ENCODE data around the gene VANGL2. TPM values are rescaled to one million over a fixed set of nuclear protein-coding genes. Genes with fewer than 3 reads are reported as not detected.
A peak's percentile ranks its signal among the peaks of the same experiment; 100 is the strongest.

VANGL2 gene
- total and polyA plus RNA-seq, 2 of the 8 experiments (the other 6 are each of a cell fraction or from before 2014, with no cell fraction given), result 62.5 to 118 TPM

DNA sequence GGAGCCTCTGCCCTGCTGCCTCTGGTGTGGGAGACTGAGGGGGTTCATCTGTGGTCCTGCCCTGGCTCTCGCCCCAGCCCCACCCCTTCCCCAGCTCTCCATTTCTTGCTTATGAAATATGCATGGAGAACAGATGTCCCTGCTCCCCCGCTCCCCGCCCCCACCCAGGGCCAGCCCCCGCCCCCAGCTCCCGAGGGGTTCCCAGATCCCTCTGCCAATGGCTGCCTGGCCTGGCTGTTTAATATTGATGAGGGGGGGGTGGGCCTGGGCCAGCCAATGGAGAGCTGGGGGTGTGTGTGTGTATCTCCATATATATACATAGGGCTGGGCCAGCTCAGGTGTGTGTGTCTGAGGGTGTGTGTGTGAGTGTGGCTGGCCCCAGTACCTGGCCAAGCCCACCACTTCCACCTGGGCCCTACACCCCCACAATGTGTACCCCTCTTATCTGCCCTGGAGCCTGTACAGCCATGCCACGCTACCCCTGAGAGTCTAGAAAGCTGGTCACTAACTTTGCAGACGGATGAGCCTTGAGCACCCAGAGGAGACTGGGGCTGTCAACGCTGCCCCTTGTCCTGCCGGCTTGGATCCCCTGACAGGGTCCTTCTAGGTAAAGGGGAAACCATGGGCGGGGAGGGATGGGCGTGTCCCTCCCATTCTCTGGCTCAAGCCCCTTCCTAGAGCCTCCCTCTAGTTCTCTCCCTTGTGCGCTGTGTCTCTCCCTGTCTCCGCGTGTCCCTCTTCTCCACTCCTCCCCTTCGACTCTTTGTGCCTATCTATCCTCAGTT, 33.4 kb upstream of the VANGL2 start, which contains the start of gene NHLH1:
Gene NHLH1 (plus strand): TSS at position 341 of the 785 bp plus-strand sequence. CDS start 3,661 bp downstream, outside the sequence.
- peak within 1 kb of the TSS; percentile 52 for H4K91ac ChIP-seq (replicated peaks; ENCODE audit: insufficient read length, low read length)
- no peak for FAIRE-seq
- 0 out of 2 replicates have a peak within 1 kb of the TSS, but pooled peaks have one; percentile 2 for H2BK5ac ChIP-seq (ENCODE audit: low read depth, low read length)
- peak within 1 kb of the TSS; percentile 32 for H3K18ac ChIP-seq (ENCODE audit: extremely low read depth, low read length)
- H2AFZ ChIP-seq (ENCODE audit: low read length), result no peak within 1 kb of the TSS
- peak within 1 kb of the TSS; percentile 75; the same call in 1 of the 2 replicates for H2BK12ac ChIP-seq (ENCODE audit: low read depth, low read length)
- no peaks in the 10 kb centered on the region for H3K79me2 ChIP-seq (ENCODE audit: control insufficient read depth in 1 of 2, insufficient read depth in 2 of 2, low read length in 2 of 2)
- H3K56ac ChIP-seq (replicated peaks; ENCODE audit: insufficient read length, low read depth, low read length), result no peak within 1 kb of the TSS
- no peak within 1 kb of the TSS for H3K23ac ChIP-seq (ENCODE audit: insufficient read length)
- H3K9me3 ChIP-seq (ENCODE audit: insufficient read depth in 2 of 2, low read depth in 1 of 2, low read length in 1 of 2), result no peaks in the 10 kb centered on the region
- H2AK5ac ChIP-seq (ENCODE audit: low read depth, low read length), result peak within 1 kb of the TSS; percentile 88; the same call in 1 of the 2 replicates
- H3K27ac ChIP-seq (ENCODE audit: low read depth, low read length), result no peak within 1 kb of the TSS; the same call in 1 of the 2 replicates
- H3K23me2 ChIP-seq (ENCODE audit: low read depth, low read length), result 0 out of 2 replicates have a peak, but pooled peaks cover 1% of the 10 kb centered on the region
- no peak within 1 kb of the TSS for H3K4ac ChIP-seq (replicated peaks; ENCODE audit: insufficient read length, low read depth, low read length)
- H2BK15ac ChIP-seq (ENCODE audit: low read length), result peak within 1 kb of the TSS; percentile 98; the same call in 1 of the 2 replicates
- H4K20me1 ChIP-seq (replicated peaks in 1 of 2; ENCODE audit: control insufficient read depth in 1 of 2, insufficient read depth in 2 of 2, low read length in 2 of 2), result no peaks in the 10 kb centered on the region
- DNase-seq (ENCODE audit: low read depth in 1 of 2, low spot score in 2 of 2), result no peak
- peak within 1 kb of the TSS; percentile 86; the same call in 1 of the 2 replicates for H2BK20ac ChIP-seq (ENCODE audit: low read length)
- ChIA-PET CTCF (ENCODE audit: partially characterized antibody) (interaction anchor here (1.2 to 26.0 kb wide), 7 partner anchors 10 to 76 kb away, joined by 3 to 683 read pairs (median 5); no protein-coding TSS in a partner anchor), POLR2A (ENCODE audit: partially characterized antibody) (interaction anchor here (1.4 to 17.2 kb wide), 3 partner anchors 9 to 15 kb away, joined by 3 to 244 read pairs (median 95); no protein-coding TSS in a partner anchor)
- H3K9ac ChIP-seq (replicated peaks in 1 of 4; ENCODE audit: extremely low read depth in 1 of 4, low read depth in 3 of 4, low read length in 3 of 4), result 0 out of 7 replicates have a peak within 1 kb of the TSS, but pooled peaks of 1 of the 4 experiments have one; percentile 2
- H2BK120ac ChIP-seq (replicated peaks; ENCODE audit: low read depth, low read length), result no peak within 1 kb of the TSS
- H3K4me1 ChIP-seq (replicated peaks in 1 of 4; ENCODE audit: control insufficient read depth in 3 of 4, insufficient read depth in 4 of 4, low read length in 3 of 4), result peaks cover 0 to 8% (median 1%) of the 10 kb centered on the region in 4 experiments; a peak in 4 of 7 replicates
- WGBS, 2 experiments (ENCODE audit: extremely low coverage in 1 of 2, insufficient coverage in 1 of 2, insufficient read length in 1 of 2, insufficient replicate concordance in 2 of 2, low coverage in 1 of 2, low lambda C conversion rate in 2 of 2, missing lambda C conversion rate in 1 of 2), result 81% methylated on average over 11 of the region's 15 CpGs; no CpG with 5 or more reads in 1 of the 2 experiments
- TF ChIP-seq NRF1 (IDR thresholded peaks at IDR 0.05; ENCODE audit: low read depth, low read length) (no peak), EGR1 (IDR thresholded peaks at IDR 0.05; ENCODE audit: borderline replicate concordance, low read depth, low read length) (no peak), KDM4A (IDR thresholded peaks at IDR 0.05; ENCODE audit: low read depth, low read length, severe bottlenecking) (no peak), CREB1 (IDR thresholded peaks at IDR 0.05) (no peak)
- H3K36me3 ChIP-seq (ENCODE audit: control insufficient read depth in 2 of 4, insufficient read depth in 4 of 4, low read length in 3 of 4), result no peaks in the 10 kb centered on the region
- H4K5ac ChIP-seq (ENCODE audit: insufficient read length, low read depth, low read length), result no peak within 1 kb of the TSS
- no peaks in the 10 kb centered on the region for H3K79me1 ChIP-seq (ENCODE audit: low read depth, low read length)
- H4K8ac ChIP-seq (ENCODE audit: extremely low read depth, insufficient read depth, low read length), result no peak within 1 kb of the TSS; the same call in 1 of the 2 replicates
- no peak within 1 kb of the TSS for H3K14ac ChIP-seq (ENCODE audit: insufficient read length)
- H3K27me3 ChIP-seq (replicated peaks in 1 of 4; ENCODE audit: control insufficient read depth in 3 of 4, extremely low read depth in 1 of 4, insufficient read depth in 3 of 4, low read length in 3 of 4), result no peaks in the 10 kb centered on the region
- H3K4me2 ChIP-seq (ENCODE audit: insufficient read depth in 1 of 2, low read depth in 2 of 2, low read length in 2 of 2), result peak within 1 kb of the TSS in 1 of 2 experiments; percentile 7; a peak in 1 of 4 replicates
- H3K4me3 ChIP-seq (ENCODE audit: extremely low read depth in 1 of 4, insufficient read depth in 2 of 4, low read depth in 3 of 4, low read length in 4 of 4), result no peak within 1 kb of the TSS
